IMR-90 (cell line): ENCODE measurements around the gene NPIPA2. TPM values are rescaled to one million over a fixed set of nuclear protein-coding genes. Genes with fewer than 3 reads are reported as not detected.
"Not testable (repeated sequence)": the region's sequence is repeated elsewhere in the genome, so short reads cannot be mapped to it uniquely, and the experiment has no call there.

ENCODE experiments used
- ATAC-seq: fragments of 200-7000 bp; cut with Tn5 transposase; 2 replicates; pipeline ENCODE4 v1.9.1; 2020; ENCODE audit warnings: low read depth, mild to moderate bottlenecking, moderate library complexity
- BruUV-seq: library from RNA; stranded (reverse); fragments of 400-500 nt; replicated peaks from 2 replicates; lab custom pipeline; 2021; lab: Mats Ljungman, UMichigan
- CTCF ChIA-PET: fragments of 300-600 bp; formaldehyde crosslinking; extraction: SDS; loops from one replicate; lab custom pipeline; 2021; ENCODE audit warnings: antibody characterized with exemption; lab: Yijun Ruan, JAX
- POLR2A ChIA-PET: fragments of 300-600 bp; sonication (Branson Sonifier 250); formaldehyde crosslinking; loops from one replicate; lab custom pipeline; 2022; ENCODE audit warnings: antibody characterized with exemption; ENCODE audit not compliant: unreplicated experiment; lab: Charles Lee
- DNase-seq: peaks from one replicate; pipeline ENCODE4 v3.0.0; 2013
- H2AFZ ChIP-seq: replicated peaks from 2 replicates; pipeline ENCODE3; 2013; ENCODE audit warnings: low read length, mild to moderate bottlenecking; ENCODE audit not compliant: poor library complexity
- H2AK5ac ChIP-seq: 2 replicates; pipeline ENCODE4 v1.6.1; 2013; ENCODE audit warnings: low read depth, low read length, inconsistent platforms
- H2AK9ac ChIP-seq: replicated peaks from 2 replicates; pipeline ENCODE3; 2013; ENCODE audit warnings: mild to moderate bottlenecking, low read depth, low read length, moderate library complexity; ENCODE audit not compliant: poor library complexity
- H2BK120ac ChIP-seq: 2 replicates; pipeline ENCODE4 v1.6.1; 2013; ENCODE audit warnings: low read depth, low read length, inconsistent platforms
- H2BK15ac ChIP-seq: 3 replicates; pipeline ENCODE4 v1.6.1; 2013; ENCODE audit warnings: low read depth, low read length, inconsistent platforms
- H2BK20ac ChIP-seq: 2 replicates; pipeline ENCODE4 v1.6.1; 2013; ENCODE audit warnings: low read depth, mild to moderate bottlenecking, inconsistent platforms, low read length, moderate library complexity
- H2BK5ac ChIP-seq: 2 replicates; pipeline ENCODE4 v1.6.1; 2013; ENCODE audit warnings: mild to moderate bottlenecking, low read depth, low read length, inconsistent platforms; ENCODE audit not compliant: poor library complexity, severe bottlenecking
- H3K14ac ChIP-seq: replicated peaks from 2 replicates; pipeline ENCODE4 v1.6.1; 2013; ENCODE audit warnings: low read depth, low read length, inconsistent platforms
- H3K18ac ChIP-seq: 2 replicates; pipeline ENCODE4 v1.6.1; 2013; ENCODE audit warnings: low read depth, low read length, control low read depth
- H3K23ac ChIP-seq: 2 replicates; pipeline ENCODE4 v1.6.1; 2013; ENCODE audit warnings: low read depth, low read length, inconsistent platforms
- H3K27ac ChIP-seq: 2 replicates; pipeline ENCODE4 v1.5.1; 2013; ENCODE audit warnings: mild to moderate bottlenecking, control low read depth, low read length; ENCODE audit not compliant: insufficient read depth
- H3K27me3 ChIP-seq: 2 replicates; pipeline ENCODE4 v1.6.1; 2013; ENCODE audit warnings: low read length; ENCODE audit not compliant: control insufficient read depth, insufficient read depth
- H3K36me3 ChIP-seq: 2 replicates; pipeline ENCODE4 v1.6.1; 2013; ENCODE audit warnings: low read length, mixed read lengths; ENCODE audit not compliant: control insufficient read depth, insufficient read depth
- H3K4ac ChIP-seq: 2 replicates; pipeline ENCODE4 v1.6.1; 2013; ENCODE audit warnings: low read depth, low read length, inconsistent platforms
- H3K4me1 ChIP-seq: 2 replicates; pipeline ENCODE4 v1.6.1; 2013; ENCODE audit warnings: low read length, mixed read lengths; ENCODE audit not compliant: control insufficient read depth, insufficient read depth
- H3K4me2 ChIP-seq: 2 replicates; pipeline ENCODE4 v1.6.1; 2013; ENCODE audit warnings: low read depth, mild to moderate bottlenecking, control low read depth, low read length, moderate library complexity
- H3K4me3 ChIP-seq: 2 replicates; pipeline ENCODE4 v1.5.1; 2013; ENCODE audit warnings: low read depth, mild to moderate bottlenecking, control low read depth, low read length, moderate library complexity; ENCODE audit not compliant: insufficient read depth
- H3K56ac ChIP-seq: 2 replicates; pipeline ENCODE4 v1.6.1; 2013; ENCODE audit warnings: low read length, inconsistent platforms; ENCODE audit not compliant: insufficient read depth; ENCODE audit errors: extremely low read depth
- H3K79me1 ChIP-seq, 2 experiments: 2 replicates each; pipeline ENCODE4 v1.6.1; 2013; ENCODE audit warnings: low read length in 2 of 2, inconsistent platforms in 1 of 2, low read depth in 1 of 2
- H3K9ac ChIP-seq: 2 replicates; pipeline ENCODE4 v1.6.1; 2013; ENCODE audit warnings: low read depth, low read length, control low read depth
- H3K9me1 ChIP-seq: 2 replicates; pipeline ENCODE4 v1.6.1; 2013; ENCODE audit warnings: low read length, inconsistent platforms; ENCODE audit not compliant: insufficient read depth
- H3K9me3 ChIP-seq: 2 replicates; pipeline ENCODE4 v1.6.1; 2013; ENCODE audit warnings: low read length; ENCODE audit not compliant: control insufficient read depth, insufficient read depth
- H4K20me1 ChIP-seq: 2 replicates; pipeline ENCODE4 v1.6.1; 2013; ENCODE audit warnings: low read length, inconsistent platforms; ENCODE audit not compliant: insufficient read depth
- H4K5ac ChIP-seq: 2 replicates; pipeline ENCODE4 v1.6.1; 2013; ENCODE audit warnings: mild to moderate bottlenecking, low read depth, low read length, control low read depth
- H4K8ac ChIP-seq, 2 experiments: 2 replicates each; pipeline ENCODE4 v1.6.1; 2013; ENCODE audit warnings: low read depth in 2 of 2, low read length in 2 of 2, control low read depth in 1 of 2, inconsistent platforms in 1 of 2
- H4K91ac ChIP-seq: 2 replicates; pipeline ENCODE4 v1.6.1; 2013; ENCODE audit warnings: low read depth, low read length, inconsistent platforms; ENCODE audit not compliant: insufficient read depth
- WGBS, 2 experiments: methylation state at CpG; one replicate each; pipeline versions ENCODE4 v1.1.5 to v1.1.7; 2013; ENCODE audit warnings: missing lambda C conversion rate in 2 of 2; ENCODE audit not compliant: insufficient read length in 1 of 2; ENCODE audit errors: extremely low coverage in 2 of 2; 5-methylcytosine and 5-hydroxymethylcytosine counted together
- dilution Hi-C: fragments of 300-500 bp; cut with HindIII; formaldehyde crosslinking; loops from one replicate; pipeline ENCODE4 v1.14.3; 2018; ENCODE audit warnings: low sequenced_read_pairs; ENCODE audit not compliant: unreplicated experiment
- in situ Hi-C: fragments of 300-500 bp; cut with MboI; formaldehyde crosslinking; loops from 3 replicates; pipeline ENCODE4 v1.14.3; 2019; ENCODE audit warnings: low sequenced_read_pairs, inconsistent platforms, mixed read lengths
- intact Hi-C: fragments of 100-400 bp; cut with micrococcal nuclease; formaldehyde crosslinking; loops from 2 replicates; pipeline ENCODE4 v1.10.0; 2022
- polyA plus RNA-seq, 3 experiments: library from polyadenylated mRNA; depleted of rRNA; stranded (reverse); fragments of >200 nt; gene quantifications; 2 replicates each; pipeline ENCODE4 v1.2.3, GENCODE V29; 2012; ENCODE audit warnings: low replicate concordance in 1 of 3
- total RNA-seq: library from RNA; depleted of rRNA; stranded (reverse); fragments of >200 nt; gene quantifications from 2 replicates; pipeline ENCODE4 v1.2.3, GENCODE V29; 2012

Gene NPIPA2
- total and polyA plus RNA-seq, 2 of the 4 experiments (the other 2 are of a cell fraction), result 0.27 TPM; not detected in 1

GRCh38 chr16:14790320-14790956 is 48.1 kb downstream of the NPIPA2 start:
- H4K8ac ChIP-seq, H2AFZ ChIP-seq, H3K9ac ChIP-seq, H4K5ac ChIP-seq, POLR2A ChIA-PET, dilution Hi-C loops, H3K23ac ChIP-seq, H3K4me2 ChIP-seq, H3K27me3 ChIP-seq, H2AK5ac ChIP-seq, H2BK15ac ChIP-seq, H3K4me3 ChIP-seq, H3K56ac ChIP-seq, ATAC-seq, CTCF ChIA-PET, H3K4me1 ChIP-seq, H2BK120ac ChIP-seq, H2AK9ac ChIP-seq, H3K4ac ChIP-seq, H4K20me1 ChIP-seq, H3K79me1 ChIP-seq, intact Hi-C loops, H3K14ac ChIP-seq, H2BK5ac ChIP-seq, H3K9me1 ChIP-seq, H3K27ac ChIP-seq, H4K91ac ChIP-seq, in situ Hi-C loops, DNase-seq, H3K9me3 ChIP-seq, H3K18ac ChIP-seq, H3K36me3 ChIP-seq, H2BK20ac ChIP-seq, BruUV-seq: not testable (repeated sequence)
- WGBS, 2 experiments, result no CpG with 5 or more reads among the region's 7 CpGs

- dilution Hi-C loops, H3K4ac ChIP-seq: not testable (repeated sequence)
These were observed 50.6 kb downstream of the NPIPA2 start for GRCh38 chr16:14792914-14793313.

More at GRCh38 chr16:14792914-14793313, 50.6 kb downstream of the NPIPA2 start:
- H3K27ac ChIP-seq, H4K91ac ChIP-seq, H3K9me1 ChIP-seq, H3K4me1 ChIP-seq, H2AFZ ChIP-seq, H4K20me1 ChIP-seq, H3K9me3 ChIP-seq, H2AK5ac ChIP-seq, H3K27me3 ChIP-seq, H2BK5ac ChIP-seq, H3K36me3 ChIP-seq, BruUV-seq, H2BK15ac ChIP-seq, H2AK9ac ChIP-seq, ATAC-seq, H3K4me2 ChIP-seq, H3K23ac ChIP-seq, POLR2A ChIA-PET, intact Hi-C loops, H3K79me1 ChIP-seq, H3K14ac ChIP-seq, H3K56ac ChIP-seq, H3K9ac ChIP-seq, H3K18ac ChIP-seq, H3K4me3 ChIP-seq, CTCF ChIA-PET, DNase-seq, H2BK120ac ChIP-seq, H4K8ac ChIP-seq, H2BK20ac ChIP-seq, in situ Hi-C loops, H4K5ac ChIP-seq: not testable (repeated sequence)
- no CpG with 5 or more reads among the region's 2 CpGs for WGBS, 2 experiments
